ENCODE data around the gene RCN1. TPM values are rescaled to one million over a fixed set of nuclear protein-coding genes. Genes with fewer than 3 reads are reported as not detected.

RCN1 gene
- total RNA-seq, 1 donor from 2014 or later = 246 TPM

DNA sequence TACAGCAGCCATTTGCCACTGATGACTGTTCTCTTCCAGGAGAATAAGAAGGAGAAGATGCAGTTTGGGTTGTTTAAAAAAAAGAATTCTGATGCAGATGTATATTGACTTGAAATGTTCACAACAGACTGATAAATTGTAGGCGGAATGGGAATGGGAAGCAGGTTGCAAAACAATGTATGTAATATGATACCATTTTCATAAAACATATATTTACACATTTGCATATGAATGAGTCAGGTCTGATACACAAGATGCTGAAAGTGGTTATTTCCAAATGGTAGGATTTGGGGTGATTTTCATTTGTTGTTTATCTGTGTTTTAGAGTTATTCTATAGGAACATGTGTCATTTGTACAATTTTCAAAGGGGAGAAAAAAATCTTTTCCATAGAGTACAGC, 9.0 kb upstream of the RCN1 start:
- H3F3A ChIP-seq (ENCODE audit: low read depth) = peaks cover 10% of the 10 kb centered on the region
- no peak overlapping the region for H3K4me2 ChIP-seq
- no peak overlapping the region for H2AFZ ChIP-seq (replicated peaks)
- no peaks in the 10 kb centered on the region for H3K9me3 ChIP-seq (ENCODE audit: low read depth)
- no peak overlapping the region for H3K4me3 ChIP-seq
- no peak for DNase-seq (ENCODE audit: low spot score)
- H3K9me3 Mint-ChIP-seq = no peaks in the 10 kb centered on the region
- TF ChIP-seq, protein P1, sequence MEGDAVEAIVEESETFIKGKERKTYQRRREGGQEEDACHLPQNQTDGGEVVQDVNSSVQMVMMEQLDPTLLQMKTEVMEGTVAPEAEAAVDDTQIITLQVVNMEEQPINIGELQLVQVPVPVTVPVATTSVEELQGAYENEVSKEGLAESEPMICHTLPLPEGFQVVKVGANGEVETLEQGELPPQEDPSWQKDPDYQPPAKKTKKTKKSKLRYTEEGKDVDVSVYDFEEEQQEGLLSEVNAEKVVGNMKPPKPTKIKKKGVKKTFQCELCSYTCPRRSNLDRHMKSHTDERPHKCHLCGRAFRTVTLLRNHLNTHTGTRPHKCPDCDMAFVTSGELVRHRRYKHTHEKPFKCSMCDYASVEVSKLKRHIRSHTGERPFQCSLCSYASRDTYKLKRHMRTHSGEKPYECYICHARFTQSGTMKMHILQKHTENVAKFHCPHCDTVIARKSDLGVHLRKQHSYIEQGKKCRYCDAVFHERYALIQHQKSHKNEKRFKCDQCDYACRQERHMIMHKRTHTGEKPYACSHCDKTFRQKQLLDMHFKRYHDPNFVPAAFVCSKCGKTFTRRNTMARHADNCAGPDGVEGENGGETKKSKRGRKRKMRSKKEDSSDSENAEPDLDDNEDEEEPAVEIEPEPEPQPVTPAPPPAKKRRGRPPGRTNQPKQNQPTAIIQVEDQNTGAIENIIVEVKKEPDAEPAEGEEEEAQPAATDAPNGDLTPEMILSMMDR (IDR thresholded peaks at IDR 0.05) = no peak
- TF ChIP-seq EZH2 (IDR thresholded peaks at IDR 0.05) = no peak
- TF ChIP-seq EZH2phosphoT487 (IDR thresholded peaks at IDR 0.05) = no peak
- peaks cover 17% of the 10 kb centered on the region for H3K4me1 ChIP-seq
- H3K9ac ChIP-seq = no peak overlapping the region
- H3K79me2 ChIP-seq (ENCODE audit: low read depth) = no peaks in the 10 kb centered on the region
- H3K27ac ChIP-seq = no peak overlapping the region
- no peaks in the 10 kb centered on the region for H3K27me3 ChIP-seq
- H3K4me3 Mint-ChIP-seq = no peak overlapping the region
- H3K4me1 Mint-ChIP-seq = peaks cover 23% of the 10 kb centered on the region
- no peaks in the 10 kb centered on the region for H3K36me3 ChIP-seq
- peaks cover 7% of the 10 kb centered on the region for H3K27me3 Mint-ChIP-seq (ENCODE audit: insufficient read depth, low read depth)
- H4K20me1 ChIP-seq (ENCODE audit: low read depth) = no peaks in the 10 kb centered on the region
- no peaks in the 10 kb centered on the region for H3K36me3 Mint-ChIP-seq
- no peak overlapping the region for H3K27ac Mint-ChIP-seq

DNA sequence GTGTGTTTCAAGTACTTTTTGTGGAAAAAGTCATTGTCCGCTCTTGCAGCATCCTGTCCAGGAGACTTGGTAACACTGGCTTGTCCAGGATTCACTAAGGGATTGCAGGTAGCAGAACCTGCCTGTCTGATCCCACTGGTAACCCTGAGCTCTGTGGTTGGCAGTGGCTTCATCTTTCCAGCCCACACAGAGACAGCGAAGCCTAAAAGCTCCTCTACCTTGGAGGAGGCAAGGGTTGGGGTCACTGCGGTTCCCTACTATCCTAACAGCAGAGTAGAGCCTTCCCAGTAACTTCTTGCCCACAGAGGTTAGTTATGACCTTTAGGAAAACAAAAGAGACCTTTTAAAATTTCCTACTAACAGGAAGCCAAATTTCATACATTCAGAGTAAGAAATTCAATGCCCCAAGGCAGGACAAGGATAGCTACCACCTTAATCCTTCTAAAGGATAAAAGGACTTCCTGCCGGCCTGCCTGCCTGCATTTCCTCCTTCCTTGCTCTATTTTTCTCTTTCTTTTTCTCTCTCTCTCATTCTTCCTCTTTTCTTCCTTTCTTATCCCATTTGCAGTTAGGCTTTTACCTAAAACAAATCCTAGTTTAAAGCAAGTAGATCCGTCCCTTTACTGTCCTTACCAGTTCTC, 8.4 kb upstream of the RCN1 start:
- no peaks in the 10 kb centered on the region for H4K20me1 ChIP-seq (ENCODE audit: low read depth)
- H3K4me1 ChIP-seq = peaks cover 17% of the 10 kb centered on the region
- peaks cover 12% of the 10 kb centered on the region for H3K27me3 Mint-ChIP-seq (ENCODE audit: insufficient read depth, low read depth)
- TF ChIP-seq EZH2 (IDR thresholded peaks at IDR 0.05) (no peak), EZH2phosphoT487 (IDR thresholded peaks at IDR 0.05) (no peak)
- TF ChIP-seq, protein P1 (IDR thresholded peaks at IDR 0.05) = no peak
- peaks cover 10% of the 10 kb centered on the region for H3F3A ChIP-seq (ENCODE audit: low read depth)
- H3K36me3 ChIP-seq = no peaks in the 10 kb centered on the region
- no peak overlapping the region for H3K4me2 ChIP-seq
- DNase-seq (ENCODE audit: low spot score) = no peak
- no peak overlapping the region for H3K4me3 Mint-ChIP-seq
- H3K9ac ChIP-seq = no peak overlapping the region
- no peak overlapping the region for H3K27ac ChIP-seq
- no peaks in the 10 kb centered on the region for H3K36me3 Mint-ChIP-seq
- no peak overlapping the region for H3K27ac Mint-ChIP-seq
- H3K9me3 ChIP-seq (ENCODE audit: low read depth) = no peaks in the 10 kb centered on the region
- no peaks in the 10 kb centered on the region for H3K9me3 Mint-ChIP-seq
- H3K79me2 ChIP-seq (ENCODE audit: low read depth) = no peaks in the 10 kb centered on the region
- no peak overlapping the region for H3K4me3 ChIP-seq
- no peaks in the 10 kb centered on the region for H3K27me3 ChIP-seq
- H2AFZ ChIP-seq (replicated peaks) = no peak overlapping the region
- H3K4me1 Mint-ChIP-seq = peaks cover 23% of the 10 kb centered on the region

DNA sequence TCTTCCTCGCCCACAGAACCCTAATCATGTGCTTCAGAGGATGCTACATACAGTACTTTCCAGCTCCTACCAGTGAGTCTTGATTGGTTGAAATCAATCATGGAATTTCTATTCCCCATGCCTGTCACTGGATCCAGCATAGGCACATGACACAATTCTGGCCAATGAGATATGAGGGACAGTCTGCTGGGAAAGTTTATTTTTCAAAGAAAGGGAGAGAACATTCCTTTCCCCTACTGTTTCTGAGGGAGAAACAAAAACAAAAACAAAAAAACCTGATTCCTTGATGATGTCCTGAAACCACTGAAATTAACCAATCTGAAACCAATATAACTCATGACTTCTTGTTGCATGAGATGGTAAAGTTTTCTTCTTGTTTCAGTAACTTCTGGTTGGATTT, 3.3 kb upstream of the RCN1 start:
- no peak for DNase-seq (ENCODE audit: low spot score)
- H3K27me3 ChIP-seq = no peaks in the 10 kb centered on the region
- Mint-ChIP-seq H3K4me1 (peaks cover 32% of the 10 kb centered on the region), H3K9me3 (no peaks in the 10 kb centered on the region), H3K4me3 (no peak overlapping the region), H3K36me3 (no peaks in the 10 kb centered on the region), H3K27ac (no peak overlapping the region), H3K27me3 (ENCODE audit: insufficient read depth, low read depth) (peaks cover 8% of the 10 kb centered on the region)
- no peak overlapping the region for H3K9ac ChIP-seq
- no peak overlapping the region for H3K27ac ChIP-seq
- no peak overlapping the region for H3K4me2 ChIP-seq
- H3K79me2 ChIP-seq (ENCODE audit: low read depth) = peaks cover 13% of the 10 kb centered on the region
- peaks cover 7% of the 10 kb centered on the region for H4K20me1 ChIP-seq (ENCODE audit: low read depth)
- H3F3A ChIP-seq (ENCODE audit: low read depth) = peaks cover 28% of the 10 kb centered on the region
- no peaks in the 10 kb centered on the region for H3K9me3 ChIP-seq (ENCODE audit: low read depth)
- TF ChIP-seq EZH2phosphoT487 (IDR thresholded peaks at IDR 0.05) (no peak), EZH2 (IDR thresholded peaks at IDR 0.05) (no peak)
- TF ChIP-seq, protein P1 (IDR thresholded peaks at IDR 0.05) = no peak
- no peak overlapping the region for H3K4me3 ChIP-seq
- H3K4me1 ChIP-seq = peaks cover 18% of the 10 kb centered on the region
- H3K36me3 ChIP-seq = no peaks in the 10 kb centered on the region
- H2AFZ ChIP-seq (replicated peaks) = no peak overlapping the region

All from neural progenitor cell (in vitro differentiated cells).